ENCODE measurements around the gene P2RY14. TPM values are rescaled to one million over a fixed set of nuclear protein-coding genes. Genes with fewer than 3 reads are reported as not detected.

The P2RY14 gene
- total RNA-seq, 1 donor from 2014 or later: 0.60 TPM

DNA sequence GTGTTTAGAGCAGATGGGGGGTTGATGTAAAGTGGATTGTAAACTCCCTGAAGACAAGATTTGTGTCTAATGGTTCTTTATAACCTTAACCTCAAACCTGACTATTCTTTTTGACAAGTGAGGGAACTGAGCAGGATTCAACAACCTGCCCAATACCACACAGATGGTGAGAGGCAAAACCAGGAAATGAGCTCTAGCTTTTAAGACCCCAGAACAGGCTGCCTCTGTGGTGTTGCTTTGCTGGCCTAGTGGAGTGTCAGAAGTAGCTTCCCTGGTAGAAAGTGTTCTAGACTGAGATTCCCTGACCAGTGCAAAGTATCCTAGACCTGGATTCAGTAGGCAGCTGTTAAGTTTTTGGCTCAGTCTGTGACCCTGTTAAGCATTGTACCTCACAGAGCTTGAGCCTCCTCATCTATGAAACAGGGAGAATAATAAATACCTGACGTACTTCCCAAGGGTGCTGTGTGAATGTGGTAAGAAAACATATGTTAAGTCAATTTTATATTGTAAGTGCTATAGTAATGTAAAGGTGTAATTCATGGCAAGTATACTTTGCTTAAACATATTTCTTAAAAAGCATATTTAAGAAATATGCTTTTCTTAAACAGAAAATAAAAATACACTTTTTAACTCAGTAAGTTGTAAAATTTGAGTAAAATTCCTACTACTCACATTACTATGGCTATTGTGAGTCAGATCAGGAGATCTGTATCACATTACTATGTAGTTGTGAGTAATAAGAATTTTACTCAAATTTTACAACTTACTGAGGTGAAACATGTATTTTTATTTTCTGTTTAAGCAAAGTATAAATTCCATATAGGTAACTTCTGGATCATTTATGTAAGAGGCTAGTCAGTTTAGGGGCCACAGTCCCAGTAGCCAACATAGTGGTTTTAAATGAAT, 29.5 kb upstream of the P2RY14 start:
- no peaks in the 10 kb centered on the region for H3K9me3 Mint-ChIP-seq
- TF ChIP-seq, protein P1, sequence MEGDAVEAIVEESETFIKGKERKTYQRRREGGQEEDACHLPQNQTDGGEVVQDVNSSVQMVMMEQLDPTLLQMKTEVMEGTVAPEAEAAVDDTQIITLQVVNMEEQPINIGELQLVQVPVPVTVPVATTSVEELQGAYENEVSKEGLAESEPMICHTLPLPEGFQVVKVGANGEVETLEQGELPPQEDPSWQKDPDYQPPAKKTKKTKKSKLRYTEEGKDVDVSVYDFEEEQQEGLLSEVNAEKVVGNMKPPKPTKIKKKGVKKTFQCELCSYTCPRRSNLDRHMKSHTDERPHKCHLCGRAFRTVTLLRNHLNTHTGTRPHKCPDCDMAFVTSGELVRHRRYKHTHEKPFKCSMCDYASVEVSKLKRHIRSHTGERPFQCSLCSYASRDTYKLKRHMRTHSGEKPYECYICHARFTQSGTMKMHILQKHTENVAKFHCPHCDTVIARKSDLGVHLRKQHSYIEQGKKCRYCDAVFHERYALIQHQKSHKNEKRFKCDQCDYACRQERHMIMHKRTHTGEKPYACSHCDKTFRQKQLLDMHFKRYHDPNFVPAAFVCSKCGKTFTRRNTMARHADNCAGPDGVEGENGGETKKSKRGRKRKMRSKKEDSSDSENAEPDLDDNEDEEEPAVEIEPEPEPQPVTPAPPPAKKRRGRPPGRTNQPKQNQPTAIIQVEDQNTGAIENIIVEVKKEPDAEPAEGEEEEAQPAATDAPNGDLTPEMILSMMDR (conservative IDR thresholded peaks at IDR 0.05): no peak
- no peaks in the 10 kb centered on the region for H3K27me3 Mint-ChIP-seq
- peak overlapping the region; percentile 97 for H3K27ac Mint-ChIP-seq
- no peak overlapping the region for H3K4me3 Mint-ChIP-seq
- H3K4me1 Mint-ChIP-seq (ENCODE audit: unreplicated experiment): peaks cover 5% of the 10 kb centered on the region
- DNase-seq (ENCODE audit: extremely low spot score, unreplicated experiment): no peak
- H3K36me3 Mint-ChIP-seq: peaks cover 4% of the 10 kb centered on the region

DNA sequence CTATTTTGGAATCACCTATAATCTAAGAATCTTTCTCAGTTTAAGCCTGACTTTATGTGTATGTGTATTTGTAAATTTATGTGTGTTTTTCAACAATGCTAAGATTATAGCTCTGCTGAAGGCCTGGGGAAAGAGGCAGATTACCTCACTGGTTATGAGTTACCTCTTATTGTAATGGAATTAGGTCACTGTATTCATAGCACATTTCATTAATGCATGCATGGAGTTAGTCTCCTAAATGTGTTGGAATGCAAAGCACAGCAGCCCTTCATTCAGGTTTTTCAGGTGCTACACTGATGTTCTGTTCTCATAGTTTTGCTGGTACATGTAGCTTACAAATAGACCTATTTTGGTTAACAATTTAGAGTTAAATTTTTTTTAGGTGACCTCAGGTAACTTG, 28.8 kb upstream of the P2RY14 start:
- H3K27me3 Mint-ChIP-seq: no peaks in the 10 kb centered on the region
- TF ChIP-seq, protein P1 (conservative IDR thresholded peaks at IDR 0.05): no peak
- no peaks in the 10 kb centered on the region for H3K9me3 Mint-ChIP-seq
- peaks cover 5% of the 10 kb centered on the region for H3K36me3 Mint-ChIP-seq
- H3K4me1 Mint-ChIP-seq (ENCODE audit: unreplicated experiment): peaks cover 5% of the 10 kb centered on the region
- peak overlapping the region; percentile 97 for H3K27ac Mint-ChIP-seq
- peak overlapping the region; percentile 46 for H3K4me3 Mint-ChIP-seq
- no peak for DNase-seq (ENCODE audit: extremely low spot score, unreplicated experiment)

DNA sequence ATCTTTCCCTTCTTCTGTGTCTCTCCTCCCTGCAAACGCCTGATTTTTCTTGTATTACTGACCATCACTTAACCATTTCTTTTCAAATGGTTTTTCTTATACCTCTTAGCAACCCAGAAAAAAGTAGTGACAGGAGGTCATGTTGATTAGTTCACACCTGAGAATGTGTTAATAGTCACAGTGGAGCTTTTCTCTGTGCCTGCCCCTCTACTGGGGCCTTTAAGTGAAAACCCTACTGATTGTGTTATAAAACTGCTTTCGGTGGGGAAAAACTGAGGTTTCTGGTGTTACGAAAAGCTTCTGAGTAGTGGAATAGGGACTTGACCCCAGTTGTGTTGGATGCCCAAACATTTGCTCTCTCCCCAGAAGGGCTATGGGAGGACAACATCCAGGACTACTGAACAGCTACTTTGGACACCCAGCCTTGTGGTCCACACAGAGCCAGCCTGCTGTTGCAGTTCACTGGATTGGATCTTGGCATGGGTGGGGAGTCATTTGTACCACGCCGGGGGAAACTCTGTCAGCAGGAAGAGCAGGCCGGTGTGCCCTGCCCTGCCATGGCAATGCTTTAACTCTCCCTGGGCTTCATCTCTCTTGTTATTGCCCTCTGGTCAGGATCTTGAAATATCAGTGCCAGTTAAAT, 27.9 kb upstream of the P2RY14 start:
- Mint-ChIP-seq H3K4me1 (ENCODE audit: unreplicated experiment) (peaks cover 5% of the 10 kb centered on the region), H3K27me3 (no peaks in the 10 kb centered on the region), H3K9me3 (no peaks in the 10 kb centered on the region), H3K36me3 (peaks cover 5% of the 10 kb centered on the region), H3K4me3 (no peak overlapping the region), H3K27ac (peak overlapping the region; percentile 97)
- no peak for DNase-seq (ENCODE audit: extremely low spot score, unreplicated experiment)
- TF ChIP-seq, protein P1 (conservative IDR thresholded peaks at IDR 0.05): no peak

DNA sequence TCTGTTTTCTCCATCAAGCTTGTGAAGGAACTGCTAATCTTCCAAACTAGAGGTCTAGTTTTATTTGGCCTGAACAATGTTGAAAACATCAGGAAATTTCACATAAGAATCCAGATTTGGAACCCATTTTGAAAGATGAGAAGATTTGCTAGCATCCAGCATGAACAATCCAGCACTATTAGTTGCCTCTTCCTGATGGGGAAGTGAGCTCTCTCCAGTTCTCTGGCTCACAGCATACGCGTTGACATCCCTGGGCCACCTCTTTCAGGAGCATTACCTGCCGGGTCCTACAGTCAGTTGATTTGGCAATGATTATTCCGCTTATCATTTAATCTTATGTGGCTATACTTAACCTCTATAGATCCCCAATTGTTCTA, 27.4 kb upstream of the P2RY14 start:
- H3K4me3 Mint-ChIP-seq: peak overlapping the region; percentile 65
- H3K4me1 Mint-ChIP-seq (ENCODE audit: unreplicated experiment): peaks cover 7% of the 10 kb centered on the region
- peak overlapping the region; percentile 97 for H3K27ac Mint-ChIP-seq
- no peak for DNase-seq (ENCODE audit: extremely low spot score, unreplicated experiment)
- H3K27me3 Mint-ChIP-seq: no peaks in the 10 kb centered on the region
- no peaks in the 10 kb centered on the region for H3K9me3 Mint-ChIP-seq
- TF ChIP-seq, protein P1 (conservative IDR thresholded peaks at IDR 0.05): no peak
- H3K36me3 Mint-ChIP-seq: peaks cover 5% of the 10 kb centered on the region

DNA sequence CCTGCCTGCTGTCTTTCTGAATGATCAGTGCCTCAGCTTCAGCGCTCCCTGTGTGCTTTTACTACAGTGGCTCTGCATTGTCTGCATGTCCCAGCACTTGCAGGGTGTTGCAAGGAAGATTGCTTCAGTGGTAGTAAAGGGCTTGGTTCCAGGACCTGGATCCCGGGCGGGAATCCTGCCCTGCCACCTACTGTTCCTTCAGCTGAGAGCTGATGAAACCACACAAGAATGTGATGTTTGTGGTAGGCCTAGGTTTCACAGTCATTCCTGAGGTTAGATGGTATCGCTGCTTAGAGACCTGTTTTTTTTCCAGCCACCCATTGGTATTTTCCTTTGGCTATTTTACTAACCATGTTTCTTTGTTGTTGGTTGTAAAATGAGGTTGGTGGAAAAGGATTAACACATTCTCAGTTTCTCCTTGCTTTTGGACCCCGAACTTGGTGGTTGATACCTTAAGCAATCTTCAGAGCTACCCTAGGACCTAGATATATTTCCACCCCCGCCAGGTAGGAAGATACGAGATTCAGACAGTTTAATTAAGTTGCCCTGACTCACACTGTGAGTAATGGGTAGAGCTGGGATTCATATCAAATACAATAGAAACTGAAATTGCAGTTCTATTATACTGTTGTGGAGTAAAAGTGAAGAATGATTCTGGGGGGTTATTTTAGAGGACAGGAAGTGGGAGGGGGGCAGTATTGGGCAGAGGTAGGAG, 26.9 kb upstream of the P2RY14 start:
- Mint-ChIP-seq H3K4me1 (ENCODE audit: unreplicated experiment) (peaks cover 11% of the 10 kb centered on the region), H3K4me3 (peak overlapping the region; percentile 65), H3K27me3 (no peaks in the 10 kb centered on the region), H3K9me3 (no peaks in the 10 kb centered on the region), H3K36me3 (peaks cover 5% of the 10 kb centered on the region), H3K27ac (peak overlapping the region; percentile 97)
- TF ChIP-seq, protein P1 (conservative IDR thresholded peaks at IDR 0.05): no peak
- no peak for DNase-seq (ENCODE audit: extremely low spot score, unreplicated experiment)

All from type B pancreatic cell (in vitro differentiated cells).